GM11168 (cell line): Measurements from ENCODE around the gene HSF5.

ENCODE experiments used
- in situ Hi-C: fragments of 300-500 bp; cut with MboI; formaldehyde crosslinking; loops from one replicate; pipeline ENCODE4 v1.12.0; 2022; ENCODE audit warnings: low sequenced_read_pairs; ENCODE audit not compliant: unreplicated experiment

HSF5 gene

DNA sequence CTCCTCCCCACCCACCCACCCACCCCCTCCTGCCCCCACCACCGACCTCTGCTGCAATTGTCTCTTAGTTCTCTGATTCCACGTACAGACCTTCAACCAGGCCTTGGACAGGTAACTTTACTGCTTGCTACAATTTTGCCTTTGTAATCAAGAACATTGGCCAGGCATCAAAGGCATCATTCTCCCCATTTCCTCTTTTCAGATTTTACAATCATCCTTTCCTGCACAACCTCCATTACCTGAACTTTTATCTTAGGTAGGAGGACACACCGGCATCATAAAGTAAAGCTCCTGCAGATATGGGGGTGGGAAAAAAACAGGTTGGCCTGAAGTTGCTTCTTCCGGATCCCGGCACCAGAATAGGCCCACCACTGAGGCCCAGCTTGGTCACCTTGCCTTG is 110.5 kb downstream of the HSF5 start:
- in situ Hi-C loops = no loop called here

DNA sequence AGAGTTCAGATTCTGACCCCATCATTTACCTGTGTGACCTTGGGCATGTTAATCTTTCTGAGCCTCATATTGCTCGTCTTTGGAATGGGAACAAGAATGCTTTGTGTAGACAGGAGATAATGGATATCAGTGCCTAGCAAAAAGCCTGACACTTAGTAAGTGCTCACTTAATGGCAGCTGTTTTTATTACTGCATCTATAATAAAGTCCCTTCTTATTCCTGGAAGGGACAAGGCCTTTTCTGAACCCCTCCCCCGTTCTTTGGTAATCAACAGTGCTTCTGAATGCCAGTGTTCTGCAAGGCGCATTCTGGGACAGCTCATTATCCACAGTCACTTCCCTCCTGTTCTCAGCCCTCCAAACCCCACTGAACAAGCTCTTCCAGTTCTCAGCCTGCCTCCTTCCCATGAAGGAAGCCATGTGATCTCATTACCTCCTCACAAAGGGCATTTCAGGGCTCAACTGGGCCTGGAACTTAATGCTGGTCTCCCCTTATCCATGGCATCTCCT is 111.1 kb downstream of the HSF5 start:
- in situ Hi-C loops = no loop called here

DNA sequence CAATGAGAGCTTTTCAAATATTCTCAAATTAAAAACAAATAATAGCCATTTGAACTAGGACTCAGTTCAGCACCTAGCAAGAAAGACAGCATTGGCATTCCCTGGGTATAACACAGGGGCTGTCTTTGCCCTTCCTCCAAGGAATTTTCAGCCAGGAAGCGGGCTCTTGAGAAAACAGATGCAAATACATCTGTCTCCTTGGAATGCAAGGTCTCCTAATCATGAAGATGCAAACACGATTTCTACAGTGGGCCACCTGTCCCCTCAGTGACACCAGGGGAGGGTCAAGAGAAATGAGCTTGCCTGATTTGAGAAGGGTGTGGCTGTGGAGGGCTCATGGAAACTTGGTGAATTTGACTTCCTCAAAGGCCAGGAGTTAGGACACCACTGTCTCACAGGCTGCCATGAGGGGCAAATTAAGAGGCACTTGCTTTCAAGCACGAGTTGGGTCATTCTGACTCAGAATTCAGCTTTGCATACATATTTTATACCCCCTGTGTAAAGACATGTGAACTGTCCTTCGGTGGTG is 111.7 kb downstream of the HSF5 start:
- in situ Hi-C loops = no loop called here

DNA sequence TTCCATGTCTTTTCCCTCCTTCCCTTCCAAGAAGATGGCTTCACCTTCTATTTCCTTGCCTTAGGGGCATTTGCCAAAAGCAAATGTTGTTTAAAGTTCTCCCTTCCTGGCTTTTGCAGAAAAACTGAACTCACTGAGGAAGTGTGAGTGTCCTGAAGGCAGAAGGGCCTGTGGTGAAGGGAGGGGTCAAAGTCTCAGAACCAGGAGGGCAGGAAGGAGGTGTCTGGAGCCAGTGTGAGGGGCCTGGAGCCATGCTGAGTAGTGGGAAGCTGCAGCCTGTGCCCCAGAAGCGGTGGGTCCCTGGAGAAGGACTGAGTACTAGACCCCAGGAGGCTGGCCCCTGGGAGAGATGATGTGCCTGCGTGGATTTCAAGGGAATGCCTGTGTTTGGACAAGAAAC is 112.4 kb downstream of the HSF5 start:
- in situ Hi-C loops = no loop called here

DNA sequence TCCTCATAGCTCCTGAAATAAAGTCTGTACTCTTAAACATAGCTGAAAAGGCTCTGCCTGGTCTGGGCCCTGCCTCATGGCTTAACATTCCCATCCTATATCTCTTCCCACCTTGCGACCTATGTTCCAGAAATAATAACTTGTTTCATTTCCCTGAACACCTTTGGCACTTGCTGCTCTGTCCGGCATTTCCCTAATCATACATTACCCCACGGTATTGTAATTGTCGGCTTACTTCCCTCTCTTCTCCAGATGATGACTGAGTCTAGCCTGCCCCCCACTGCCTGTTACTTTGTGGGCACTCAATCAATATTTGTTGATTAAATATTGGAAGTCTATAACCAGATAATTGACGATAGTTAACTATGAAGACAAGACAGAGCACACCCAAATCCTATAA is 113.0 kb downstream of the HSF5 start:
- in situ Hi-C loops = no loop called here

DNA sequence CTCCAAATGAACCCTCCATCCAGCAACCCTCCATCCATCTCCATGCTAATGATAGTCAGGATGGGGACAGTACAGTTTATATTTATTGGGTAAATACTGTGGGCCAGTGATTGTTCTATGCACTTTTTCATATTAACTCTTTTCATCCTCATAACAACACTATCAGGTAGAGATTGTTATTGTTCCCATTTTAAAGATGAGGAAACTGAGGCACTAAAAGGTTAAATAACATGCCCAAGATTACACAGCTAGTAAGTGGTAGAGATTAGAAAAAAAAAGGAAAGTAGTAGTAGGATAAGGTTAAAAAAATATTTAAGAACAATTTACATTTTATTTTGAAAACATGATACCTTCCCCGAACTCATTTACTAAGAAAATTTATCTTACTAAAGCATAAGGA is 114.3 kb downstream of the HSF5 start:
- in situ Hi-C loops = no loop called here

DNA sequence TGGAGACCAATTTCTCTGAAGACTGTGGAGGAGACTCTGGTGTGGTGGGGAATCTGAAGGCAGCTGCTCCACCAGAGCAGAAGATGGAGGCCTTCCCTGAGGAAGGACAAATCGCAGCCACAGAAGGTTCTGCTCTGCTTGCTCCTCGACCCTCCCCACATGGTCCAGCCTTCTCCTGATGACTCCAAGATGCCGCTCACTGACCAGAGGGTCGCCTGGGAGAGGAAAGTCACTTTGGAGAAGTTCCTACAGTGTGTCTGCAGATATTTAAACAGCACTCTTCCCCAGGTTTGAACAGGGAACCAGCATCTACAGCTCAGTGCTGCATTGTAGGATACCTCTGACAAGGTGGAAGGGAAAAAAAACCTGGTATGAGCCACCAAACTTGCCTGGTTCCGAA is 115.2 kb downstream of the HSF5 start:
- in situ Hi-C loops = no loop called here

DNA sequence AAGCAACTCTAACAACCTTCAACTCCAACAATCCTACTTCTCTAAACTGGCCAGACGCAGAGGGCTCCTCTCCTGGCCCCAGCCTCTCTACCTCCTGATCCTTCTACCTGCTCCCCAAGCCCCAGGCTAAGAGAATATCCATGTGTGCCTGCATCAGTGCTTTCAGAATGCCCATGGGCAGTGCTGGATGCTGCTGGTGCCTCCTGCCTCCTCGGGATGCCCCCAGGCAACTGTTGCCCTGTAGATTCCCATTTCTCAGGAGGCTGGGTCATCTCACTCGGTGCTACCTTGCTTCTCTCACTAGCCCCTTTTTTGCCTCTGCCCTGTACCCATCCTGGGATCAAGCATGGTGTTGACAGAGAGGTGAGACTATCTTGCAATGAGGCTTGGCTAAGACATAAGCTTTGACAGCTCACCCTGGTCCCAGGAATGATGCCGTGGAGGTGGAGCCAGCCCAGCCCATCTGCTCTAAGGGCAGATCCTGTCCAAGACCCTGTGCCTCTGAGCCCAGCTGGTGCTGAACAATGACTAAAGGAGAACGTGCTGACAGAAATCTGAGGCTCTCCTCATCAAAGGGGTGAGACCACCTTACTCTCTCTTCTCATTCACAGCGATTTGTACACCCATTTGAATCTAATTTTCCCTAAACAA is 116.8 kb downstream of the HSF5 start:
- in situ Hi-C loops = no loop called here

DNA sequence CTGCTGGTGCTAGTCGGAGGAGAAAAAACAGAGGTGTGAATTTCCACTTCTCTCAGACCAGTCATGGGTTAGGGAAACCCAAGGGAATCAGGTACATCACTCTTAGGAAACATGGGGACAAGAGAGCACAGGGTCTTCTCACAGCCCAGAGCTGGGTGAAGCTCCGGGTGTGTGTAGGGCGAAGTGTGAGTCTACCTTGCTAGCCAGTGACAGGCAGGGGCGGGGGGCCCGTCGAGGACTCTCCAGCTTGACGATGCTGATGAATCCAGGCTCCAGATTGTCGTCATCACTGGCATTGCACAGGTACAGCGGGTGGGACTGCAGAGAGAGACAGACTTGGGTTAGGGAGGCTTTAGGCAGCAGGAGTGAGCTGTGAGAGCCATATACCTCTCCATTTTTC is 117.5 kb downstream of the HSF5 start:
- in situ Hi-C loops = no loop called here

DNA sequence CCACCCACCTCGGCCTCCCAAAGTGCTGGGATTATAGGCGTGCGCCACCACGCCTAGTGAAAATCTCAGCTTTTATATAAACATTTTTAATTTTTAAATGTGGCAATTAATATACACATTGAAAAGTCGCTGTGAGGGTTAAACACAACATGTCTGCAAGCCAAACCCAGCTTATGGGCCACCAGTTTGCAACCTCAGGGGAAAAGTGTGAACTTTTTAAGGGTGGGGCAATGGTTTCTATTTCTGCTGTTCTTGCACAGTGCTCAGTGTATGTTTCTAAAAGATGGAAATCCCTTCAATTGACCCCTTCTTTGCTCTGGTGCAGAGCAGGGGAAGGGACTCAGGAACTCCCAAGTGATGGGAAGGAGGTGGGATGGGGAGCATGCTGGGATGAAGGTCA is 117.9 kb downstream of the HSF5 start:
- in situ Hi-C loops = no loop called here
